ENCODE measurements around the gene NLRP13.

DNA sequence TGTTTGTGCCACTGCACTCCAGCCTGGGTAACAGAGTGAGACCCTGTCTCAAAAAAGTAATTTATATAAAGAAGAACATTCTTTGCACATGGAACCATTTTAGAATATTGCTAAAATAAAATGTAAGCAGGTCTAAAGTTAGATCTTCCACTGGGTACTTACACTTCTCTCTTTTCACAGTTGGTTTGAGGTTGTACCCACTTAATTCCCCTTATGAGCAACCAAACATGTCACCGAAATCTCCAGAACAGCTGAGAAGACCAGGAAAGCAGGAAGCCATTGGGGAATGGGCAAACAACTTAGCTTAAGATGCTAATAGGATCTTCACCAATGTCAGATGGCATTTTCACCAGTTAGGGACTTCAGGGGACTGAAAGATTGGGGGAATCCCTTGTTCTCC, 77.0 kb downstream of the NLRP13 start:
- no peak for TF ChIP-seq RCOR1 (IDR thresholded peaks at IDR 0.05; ENCODE audit: low read depth, low read length)
- TF ChIP-seq, protein P1, sequence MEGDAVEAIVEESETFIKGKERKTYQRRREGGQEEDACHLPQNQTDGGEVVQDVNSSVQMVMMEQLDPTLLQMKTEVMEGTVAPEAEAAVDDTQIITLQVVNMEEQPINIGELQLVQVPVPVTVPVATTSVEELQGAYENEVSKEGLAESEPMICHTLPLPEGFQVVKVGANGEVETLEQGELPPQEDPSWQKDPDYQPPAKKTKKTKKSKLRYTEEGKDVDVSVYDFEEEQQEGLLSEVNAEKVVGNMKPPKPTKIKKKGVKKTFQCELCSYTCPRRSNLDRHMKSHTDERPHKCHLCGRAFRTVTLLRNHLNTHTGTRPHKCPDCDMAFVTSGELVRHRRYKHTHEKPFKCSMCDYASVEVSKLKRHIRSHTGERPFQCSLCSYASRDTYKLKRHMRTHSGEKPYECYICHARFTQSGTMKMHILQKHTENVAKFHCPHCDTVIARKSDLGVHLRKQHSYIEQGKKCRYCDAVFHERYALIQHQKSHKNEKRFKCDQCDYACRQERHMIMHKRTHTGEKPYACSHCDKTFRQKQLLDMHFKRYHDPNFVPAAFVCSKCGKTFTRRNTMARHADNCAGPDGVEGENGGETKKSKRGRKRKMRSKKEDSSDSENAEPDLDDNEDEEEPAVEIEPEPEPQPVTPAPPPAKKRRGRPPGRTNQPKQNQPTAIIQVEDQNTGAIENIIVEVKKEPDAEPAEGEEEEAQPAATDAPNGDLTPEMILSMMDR (IDR thresholded peaks at IDR 0.05) = no peak
